Measurements from ENCODE around the gene CPVL. TPM values are rescaled to one million over a fixed set of nuclear protein-coding genes. Genes with fewer than 3 reads are reported as not detected.

Gene CPVL
- total and polyA plus RNA-seq, 2 of the 4 experiments (the other 2 are of a cell fraction) = not detected

GRCh38 chr7:28990200-28990960, 156.0 kb downstream of the CPVL start:
- Histone ChIP-seq H3K23ac (ENCODE audit: low read depth, low read length) (no peak overlapping the region), H3K9ac (ENCODE audit: low read depth, low read length) (no peak overlapping the region), H3K79me1 (ENCODE audit: low read depth in 1 of 2, low read length in 2 of 2) (no peaks in the 10 kb centered on the region), H4K91ac (ENCODE audit: insufficient read depth, low read depth, low read length) (no peak overlapping the region), H3K14ac (replicated peaks; ENCODE audit: low read depth, low read length) (no peak overlapping the region), H2AK9ac (replicated peaks; ENCODE audit: low read depth, low read length, poor library complexity) (no peak overlapping the region), H4K20me1 (ENCODE audit: insufficient read depth, low read length) (no peaks in the 10 kb centered on the region), H3K4me3 (ENCODE audit: insufficient read depth, low read depth, low read length) (no peak overlapping the region), H3K36me3 (ENCODE audit: control insufficient read depth, insufficient read depth, low read length) (no peaks in the 10 kb centered on the region), H4K8ac (ENCODE audit: low read depth in 2 of 2, low read length in 2 of 2) (no peak overlapping the region), H4K5ac (ENCODE audit: low read depth, low read length) (no peak overlapping the region), H3K18ac (ENCODE audit: low read depth, low read length) (no peak overlapping the region), H3K9me3 (ENCODE audit: control insufficient read depth, insufficient read depth, low read length) (no peaks in the 10 kb centered on the region), H3K4me1 (ENCODE audit: control insufficient read depth, insufficient read depth, low read length) (peaks cover 16% of the 10 kb centered on the region), H3K56ac (ENCODE audit: extremely low read depth, insufficient read depth, low read length) (no peak overlapping the region), H3K9me1 (ENCODE audit: insufficient read depth, low read length) (peaks cover 13% of the 10 kb centered on the region), H2AK5ac (ENCODE audit: low read depth, low read length) (no peak overlapping the region), H2BK20ac (ENCODE audit: low read depth, low read length) (no peak overlapping the region), H3K27ac (ENCODE audit: insufficient read depth, low read length) (no peak overlapping the region), H2BK120ac (ENCODE audit: low read depth, low read length) (no peak overlapping the region), H3K4ac (ENCODE audit: low read depth, low read length) (no peak overlapping the region), H2BK15ac (ENCODE audit: low read depth, low read length) (no peak overlapping the region), H2AFZ (replicated peaks; ENCODE audit: low read length, poor library complexity) (no peak overlapping the region), H2BK5ac (ENCODE audit: low read depth, low read length, poor library complexity, severe bottlenecking) (no peak overlapping the region), H3K27me3 (ENCODE audit: control insufficient read depth, insufficient read depth, low read length) (peaks cover 4% of the 10 kb centered on the region), H3K4me2 (ENCODE audit: low read depth, low read length) (no peak overlapping the region)
- no TSS peak for BruUV-seq (replicated peaks)
- TF ChIP-seq MAZ (IDR thresholded peaks at IDR 0.05; ENCODE audit: borderline replicate concordance, low read depth, low read length) = no peak
- TF ChIP-seq RFX5 (IDR thresholded peaks at IDR 0.05; ENCODE audit: low read depth, low read length) = no peak
- TF ChIP-seq RAD21 (IDR thresholded peaks at IDR 0.05; ENCODE audit: low read length) = no peak
- no peak for TF ChIP-seq RCOR1 (IDR thresholded peaks at IDR 0.05; ENCODE audit: insufficient replicate concordance, low read length)
- TF ChIP-seq ELK1 (IDR thresholded peaks at IDR 0.05; ENCODE audit: borderline replicate concordance, low read depth, low read length) = no peak
- TF ChIP-seq FOS (IDR thresholded peaks at IDR 0.05; ENCODE audit: low read depth, low read length) = no peak
- TF ChIP-seq CTCF (conservative IDR thresholded peaks at IDR 0.05; ENCODE audit: low read depth, low read length) = no peak
- no peak for TF ChIP-seq POLR2A (IDR thresholded peaks at IDR 0.05; ENCODE audit: low read depth, low read length)
- TF ChIP-seq MXI1 (IDR thresholded peaks at IDR 0.05; ENCODE audit: borderline replicate concordance, low read depth, low read length) = no peak
- TF ChIP-seq NFE2L2 (IDR thresholded peaks at IDR 0.05; ENCODE audit: low read depth, low read length) = no peak
- no peak for ATAC-seq (ENCODE audit: low read depth)
- dilution Hi-C loops (cut with HindIII; ENCODE audit: low sequenced_read_pairs, unreplicated experiment) = no loop called here
- WGBS, 2 experiments (ENCODE audit: extremely low coverage in 2 of 2, insufficient read length in 1 of 2) = 100% methylated on average over 3 of the region's 11 CpGs; no CpG with 5 or more reads in 1 of the 2 experiments
- intact Hi-C loops (cut with micrococcal nuclease) = no loop called here
- DNase-seq = no peak
- ChIA-PET POLR2A (ENCODE audit: unreplicated experiment) (no interaction called here), CTCF (interaction anchor here (0.6 kb wide), 1 partner anchor 29 kb away, joined by 3 read pairs; no protein-coding TSS in a partner anchor)
- in situ Hi-C loops (cut with MboI; ENCODE audit: low sequenced_read_pairs) = no loop called here

Measured in IMR-90 (cell line).